ENCODE measurements around the gene PGR. TPM values are rescaled to one million over a fixed set of nuclear protein-coding genes. Genes with fewer than 3 reads are reported as not detected.

Gene PGR
- total RNA-seq, 1 donor from 2014 or later: 1.9 TPM

GRCh38 chr11:101126551-101127196 lies 2.9 kb downstream of the PGR start:
- Histone ChIP-seq H3K27ac (peak overlapping the region; percentile 55), H3K4me3 (peak overlapping the region; percentile 58), H3K36me3 (no peaks in the 10 kb centered on the region), H3K4me1 (peaks cover 8% of the 10 kb centered on the region), H3K9me3 (no peaks in the 10 kb centered on the region), H3K27me3 (ENCODE audit: low read depth) (peaks cover 30% of the 10 kb centered on the region)
- peak in 1 of 2 donors; percentile 17 for ATAC-seq
- no peak for DNase-seq
- intact Hi-C loops (cut with DNase I): no loop called here
- no peak for TF ChIP-seq CTCF (IDR thresholded peaks at IDR 0.05)

DNA sequence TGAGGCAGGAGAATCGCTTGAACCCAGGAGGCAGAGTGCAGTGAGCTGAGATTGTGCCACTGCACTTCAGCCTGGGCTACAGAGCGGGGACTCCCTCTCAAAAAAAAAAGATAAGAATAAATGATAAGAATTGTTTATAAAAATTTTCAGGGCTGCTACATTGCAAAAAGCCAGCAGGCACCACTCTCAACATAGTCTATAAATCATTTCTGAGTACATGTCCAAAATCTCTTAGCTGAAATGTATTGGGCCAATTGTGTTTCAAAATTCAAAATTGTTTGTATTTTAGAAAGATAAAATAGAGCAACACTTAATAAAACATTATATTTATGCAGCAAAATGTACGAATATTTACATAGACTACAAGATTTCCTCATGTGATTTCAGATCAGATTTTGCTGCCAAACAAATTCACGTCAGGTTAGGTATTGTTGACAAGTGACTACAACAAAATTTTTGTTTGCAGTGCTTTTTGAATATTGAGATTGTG lies 13.9 kb downstream of the PGR start:
- DNase-seq: no peak
- H3K4me1 ChIP-seq: no peaks in the 10 kb centered on the region
- H3K27ac ChIP-seq: no peak overlapping the region
- TF ChIP-seq CTCF (IDR thresholded peaks at IDR 0.05): no peak
- intact Hi-C loops (cut with DNase I): no loop called here
- no peaks in the 10 kb centered on the region for H3K36me3 ChIP-seq
- ATAC-seq: no peak
- no peak overlapping the region for H3K4me3 ChIP-seq
- H3K9me3 ChIP-seq: no peaks in the 10 kb centered on the region
- H3K27me3 ChIP-seq (ENCODE audit: low read depth): no peaks in the 10 kb centered on the region

DNA sequence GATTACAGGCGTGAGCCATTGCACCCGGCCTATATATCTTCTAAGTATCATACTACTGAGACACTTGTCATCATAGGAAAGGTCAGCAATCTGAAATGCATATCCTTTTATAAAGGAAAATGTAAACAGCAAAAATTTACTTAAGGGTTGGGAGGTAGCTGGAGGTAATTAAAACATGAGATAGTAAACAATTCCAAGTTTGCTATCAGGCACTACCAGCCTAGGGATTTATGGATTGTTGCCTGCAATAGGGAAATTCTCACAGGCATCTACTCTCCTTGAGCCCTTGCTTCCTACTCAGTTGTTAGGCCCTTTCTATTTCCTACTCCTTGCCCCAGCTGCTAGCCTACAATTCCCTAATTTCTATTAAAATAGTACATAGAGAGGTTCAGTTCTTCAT lies 16.1 kb downstream of the PGR start:
- H3K27ac ChIP-seq: no peak overlapping the region
- no peak for TF ChIP-seq CTCF (IDR thresholded peaks at IDR 0.05)
- DNase-seq (no peak), ATAC-seq (no peak)
- no peaks in the 10 kb centered on the region for H3K27me3 ChIP-seq (ENCODE audit: low read depth)
- no peaks in the 10 kb centered on the region for H3K9me3 ChIP-seq
- H3K4me3 ChIP-seq: no peak overlapping the region
- intact Hi-C loops (cut with DNase I): no loop called here
- no peaks in the 10 kb centered on the region for H3K36me3 ChIP-seq
- no peaks in the 10 kb centered on the region for H3K4me1 ChIP-seq

DNA sequence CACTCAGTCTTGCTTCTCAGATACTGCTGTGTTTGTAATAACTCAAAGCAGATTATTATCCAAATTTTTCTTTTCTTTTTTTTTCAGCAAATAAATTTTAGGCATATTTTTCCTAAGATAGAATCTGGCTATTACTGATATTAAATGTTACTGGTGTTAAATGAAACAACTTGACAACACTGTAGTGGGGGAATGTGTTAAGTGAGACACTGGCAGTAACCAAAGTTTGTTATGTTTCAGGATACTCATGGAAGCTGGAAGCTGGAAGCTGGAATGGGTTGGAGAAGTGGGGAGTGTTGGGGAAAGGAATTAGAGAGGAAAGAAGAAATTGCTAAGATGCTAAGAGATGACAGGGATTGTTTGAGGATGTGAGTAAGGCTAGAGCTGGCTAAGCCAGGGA lies 24.9 kb downstream of the PGR start:
- intact Hi-C loops (cut with DNase I): no loop called here
- DNase-seq (no peak), ATAC-seq (no peak)
- no peaks in the 10 kb centered on the region for H3K36me3 ChIP-seq
- H3K27ac ChIP-seq: no peak overlapping the region
- H3K4me3 ChIP-seq: no peak overlapping the region
- peaks cover 7% of the 10 kb centered on the region for H3K9me3 ChIP-seq
- no peaks in the 10 kb centered on the region for H3K27me3 ChIP-seq (ENCODE audit: low read depth)
- H3K4me1 ChIP-seq: no peaks in the 10 kb centered on the region
- no peak for TF ChIP-seq CTCF (IDR thresholded peaks at IDR 0.05)

GRCh38 chr11:101103433-101103832 lies 26.2 kb downstream of the PGR start:
- Histone ChIP-seq H3K27me3 (ENCODE audit: low read depth) (no peaks in the 10 kb centered on the region), H3K9me3 (peaks cover 7% of the 10 kb centered on the region), H3K36me3 (no peaks in the 10 kb centered on the region), H3K4me1 (no peaks in the 10 kb centered on the region), H3K27ac (no peak overlapping the region), H3K4me3 (no peak overlapping the region)
- no peak for DNase-seq
- TF ChIP-seq CTCF (IDR thresholded peaks at IDR 0.05): no peak
- intact Hi-C loops (cut with DNase I): no loop called here
- ATAC-seq: no peak
